ENCODE measurements around the gene ITGAD.
A peak's percentile ranks its signal among the peaks of the same experiment; 100 is the strongest.
"Not testable (repeated sequence)": the region's sequence is repeated elsewhere in the genome, so short reads cannot be mapped to it uniquely, and the experiment has no call there.

ITGAD gene

DNA sequence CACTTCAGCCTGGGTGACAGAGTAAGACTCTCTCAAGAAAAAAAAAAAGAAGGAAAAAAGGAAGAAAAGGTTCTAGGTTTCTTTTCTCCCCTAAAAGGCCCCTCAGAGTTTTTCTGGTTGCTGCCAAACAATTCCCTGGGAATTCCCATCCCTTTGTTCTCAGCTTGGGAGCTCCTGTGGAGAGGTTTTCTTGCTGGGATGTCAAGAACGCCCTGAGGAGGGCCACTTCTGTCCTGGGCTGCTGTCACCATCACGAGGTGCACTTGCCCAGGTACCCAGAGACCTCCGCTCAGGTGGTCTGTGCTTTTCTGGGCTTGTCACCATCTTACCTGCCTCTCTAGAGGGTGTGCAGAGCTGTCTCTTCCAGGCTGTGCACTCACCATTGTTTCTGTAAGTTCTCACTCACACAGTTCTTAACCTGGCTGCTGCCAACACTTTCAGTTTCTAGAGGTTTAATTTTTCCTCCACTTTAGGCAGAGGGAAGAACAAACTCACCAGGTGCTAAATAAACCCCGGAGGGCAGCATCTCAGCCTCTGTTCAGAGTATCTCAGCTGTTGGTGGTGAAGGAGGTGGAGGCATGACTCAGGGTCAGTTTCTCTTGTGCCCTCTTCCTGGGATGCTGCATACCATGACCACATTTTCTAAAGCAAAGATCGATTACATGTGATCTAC, 37.4 kb downstream of the ITGAD start:
- DNase-seq: no peak

DNA sequence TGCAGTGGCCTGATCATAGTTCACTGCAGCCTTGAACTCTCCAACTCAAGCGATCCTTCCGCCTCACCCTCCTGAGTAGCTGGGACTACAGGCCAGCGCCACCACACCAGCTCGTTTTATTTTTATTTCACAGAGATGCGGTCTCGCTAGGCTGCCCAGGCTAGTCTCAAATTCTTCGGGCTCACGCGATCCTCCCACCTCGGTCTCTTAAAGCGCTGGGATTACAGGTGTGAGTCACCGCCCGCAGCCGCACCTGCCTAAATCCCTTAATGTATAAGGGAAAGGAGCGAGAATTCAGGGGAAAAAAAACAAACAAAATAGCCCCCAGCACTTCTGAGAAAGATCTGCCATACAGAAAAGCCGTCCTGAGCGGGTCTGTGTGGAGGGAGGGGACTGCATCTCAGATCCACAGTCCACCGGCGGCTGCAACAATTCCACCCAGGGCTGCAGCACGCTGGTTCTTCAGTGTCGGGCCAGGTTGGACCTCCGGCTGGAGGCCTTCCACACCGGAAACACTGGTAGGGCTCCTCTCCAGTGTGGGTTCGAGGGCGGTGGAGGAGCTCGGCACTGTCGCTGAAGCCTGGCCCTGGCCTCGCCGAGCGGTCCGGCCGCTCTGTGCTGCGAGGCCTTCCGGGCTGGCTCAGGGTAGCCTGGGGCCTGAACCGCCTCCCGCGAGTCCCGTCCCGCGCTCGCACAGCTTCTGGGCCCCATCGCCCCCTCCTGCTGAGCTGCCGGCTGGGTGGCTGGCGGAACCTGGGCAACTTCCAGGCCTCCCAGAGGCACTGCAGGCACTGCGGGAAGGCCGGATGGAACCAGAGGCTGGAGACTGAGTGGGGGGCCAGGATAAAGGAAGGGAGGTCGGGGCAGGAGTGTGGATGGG, 42.4 kb downstream of the ITGAD start:
- DNase-seq: no peak

- no peak for DNase-seq
Observed at GRCh38 chr16:31436221-31437045, 43.3 kb downstream of the ITGAD start.

DNA sequence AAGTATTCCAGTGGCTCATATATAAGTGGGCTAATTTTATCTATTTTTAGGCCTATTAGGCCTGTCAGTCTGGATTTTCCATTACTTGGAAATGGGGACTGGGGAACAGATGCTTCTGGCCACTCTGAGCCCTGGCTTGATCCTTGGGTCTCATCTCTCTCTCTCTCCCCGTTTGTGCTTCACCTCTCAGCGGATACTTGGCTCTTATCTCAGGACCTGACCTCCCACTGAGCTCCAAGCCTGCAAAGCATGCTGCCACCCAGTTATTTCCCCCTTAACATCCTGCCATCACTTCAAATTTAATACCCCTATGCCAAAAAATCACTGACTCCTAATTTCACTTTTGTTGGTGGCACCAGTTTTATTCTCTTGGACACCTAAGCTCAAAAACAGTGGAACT, 45.3 kb downstream of the ITGAD start:
- no peak for DNase-seq

DNA sequence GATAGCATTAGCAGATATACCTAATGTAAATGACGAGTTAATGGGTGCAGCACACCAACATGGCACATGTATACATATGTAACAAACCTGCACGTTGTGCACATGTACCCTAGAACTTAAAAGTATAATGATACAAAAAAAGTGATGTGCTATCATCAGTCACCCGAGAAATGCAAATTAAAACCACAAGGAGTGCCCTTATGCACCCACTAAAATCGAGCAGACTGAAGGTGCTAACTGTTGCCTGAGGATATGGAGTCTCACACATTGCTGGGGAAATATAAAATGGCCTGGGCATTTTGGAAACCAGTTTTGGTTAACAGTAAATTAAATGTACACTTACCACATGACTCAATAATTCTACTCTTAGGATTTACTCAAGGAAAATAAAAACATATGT, 45.9 kb downstream of the ITGAD start:
- not testable (repeated sequence) for DNase-seq

DNA sequence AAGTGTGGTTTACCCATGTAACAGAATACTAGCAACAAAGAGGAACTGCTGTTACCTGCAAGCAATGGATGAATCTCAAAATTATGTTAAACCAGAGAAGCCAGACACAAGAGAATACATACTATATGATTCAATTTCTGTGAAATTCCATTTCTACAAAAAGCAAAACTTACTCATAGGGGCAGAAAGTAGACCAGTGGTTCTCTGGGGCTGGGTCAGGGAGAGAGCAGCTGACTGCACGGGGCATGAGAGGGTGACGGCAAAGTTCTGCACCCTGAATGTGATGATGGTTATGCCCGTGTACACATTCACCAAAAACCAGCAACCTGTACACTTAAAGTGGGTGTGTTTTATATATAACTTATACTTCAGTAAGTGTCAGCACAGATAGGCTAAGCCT, 46.4 kb downstream of the ITGAD start:
- no peak for DNase-seq

GRCh38 chr16:31440516-31441184, 47.5 kb downstream of the ITGAD start:
- DNase-seq: no peak

- DNase-seq: no peak
Observed at GRCh38 chr16:31441956-31442355, 48.8 kb downstream of the ITGAD start.

- DNase-seq: not testable (repeated sequence)
Observed at GRCh38 chr16:31445931-31446330, 52.8 kb downstream of the ITGAD start.

DNA sequence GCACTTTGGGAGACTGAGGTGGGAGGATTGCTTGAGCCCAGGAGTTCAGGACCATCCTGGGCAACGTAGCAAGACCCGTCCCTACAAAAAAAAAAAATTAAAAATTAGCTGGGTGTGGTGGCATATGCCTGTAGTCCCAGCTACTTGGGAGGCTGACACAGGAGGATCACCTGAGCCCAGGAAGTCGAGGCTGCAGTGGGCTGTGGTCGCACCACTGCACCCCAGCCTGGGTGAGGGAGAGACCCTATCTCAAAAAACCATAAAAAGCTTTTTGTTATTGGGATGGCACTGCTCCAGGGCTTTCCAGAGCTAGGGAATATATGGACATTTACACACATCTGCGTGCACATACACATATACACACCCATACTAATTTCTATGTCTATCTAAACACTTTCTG, 58.1 kb downstream of the ITGAD start:
- DNase-seq: no peak

DNA sequence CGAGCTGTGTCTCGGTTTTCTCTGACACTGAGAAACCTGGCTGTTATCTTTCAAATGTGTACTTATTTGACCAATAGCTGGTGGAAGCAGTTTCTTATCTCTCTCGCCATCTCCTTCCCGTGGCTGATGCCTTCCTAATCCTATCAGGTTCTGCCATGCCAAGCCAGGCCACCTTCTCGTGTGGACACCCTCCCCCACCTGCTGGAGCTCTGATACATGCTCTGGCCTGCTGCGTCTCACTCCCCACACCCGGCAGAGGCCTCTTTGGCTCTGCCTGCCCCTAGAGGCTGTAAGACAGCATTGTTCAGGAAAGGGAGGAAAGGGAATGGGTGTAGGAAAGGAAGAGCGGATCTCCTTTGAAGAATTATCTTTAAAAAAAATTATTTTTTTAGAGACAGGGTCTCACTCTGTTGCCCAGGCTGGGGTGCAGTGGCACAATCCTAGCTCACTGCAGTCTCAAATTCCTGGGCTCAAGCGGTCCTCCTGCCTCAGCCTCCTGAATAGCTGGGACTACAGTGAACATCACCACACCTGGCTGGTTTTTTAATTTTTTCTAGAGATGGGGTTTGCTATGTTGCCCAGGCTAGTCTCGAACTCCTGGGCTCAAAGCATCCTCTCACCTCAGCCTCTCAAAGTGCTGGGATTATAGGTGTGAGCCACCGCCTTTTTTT, 58.7 kb downstream of the ITGAD start:
- no peak for DNase-seq

GRCh38 chr16:31452631-31453106, 59.5 kb downstream of the ITGAD start:
- DNase-seq: no peak

DNA sequence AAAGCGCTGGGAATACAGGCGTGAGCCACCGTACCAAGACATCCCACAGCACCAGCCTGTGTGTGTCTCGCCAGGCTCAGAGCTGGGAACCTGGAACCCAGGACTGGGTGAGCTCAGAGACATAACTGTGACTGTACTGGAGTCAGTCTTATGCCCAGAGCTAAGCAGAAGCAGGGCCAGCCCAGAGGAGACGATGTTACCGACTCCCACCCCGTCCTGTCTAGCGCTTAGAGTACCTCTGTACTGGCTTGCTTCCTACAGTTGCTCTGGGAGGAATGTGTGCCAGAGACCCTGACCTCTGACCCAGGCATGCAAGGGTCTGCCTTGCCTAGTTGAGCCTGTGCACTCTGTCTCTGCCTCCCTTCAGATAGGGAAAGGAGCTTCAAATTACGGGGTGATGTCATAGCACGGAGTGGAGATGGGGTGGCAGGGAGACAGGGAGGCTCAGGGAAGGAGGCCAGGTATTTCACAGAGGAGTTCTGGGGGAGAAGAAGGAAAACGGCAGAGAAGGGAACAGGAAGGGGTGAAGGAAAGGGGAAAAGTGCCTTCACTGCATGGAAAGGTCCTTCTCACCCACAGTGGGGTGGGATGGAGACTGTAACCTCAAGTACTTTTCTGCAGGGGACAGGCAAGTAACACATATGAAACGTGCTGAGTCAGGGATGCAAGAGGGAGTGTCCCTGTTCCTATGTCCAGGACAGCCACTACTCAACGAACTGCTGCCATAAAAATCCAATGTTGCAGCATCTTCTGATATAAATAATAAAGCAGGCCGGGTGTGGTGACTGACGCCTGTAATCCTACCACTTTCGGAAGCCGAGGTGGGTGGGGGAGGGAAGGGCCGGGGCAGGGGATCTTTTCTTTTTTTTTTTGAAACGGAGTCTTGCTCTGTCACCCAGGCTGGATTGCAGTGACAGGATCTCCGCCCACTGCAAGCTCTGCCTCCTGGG, 60.4 kb downstream of the ITGAD start:
- peak in 1 of 2 donors; percentile 65 for DNase-seq

DNA sequence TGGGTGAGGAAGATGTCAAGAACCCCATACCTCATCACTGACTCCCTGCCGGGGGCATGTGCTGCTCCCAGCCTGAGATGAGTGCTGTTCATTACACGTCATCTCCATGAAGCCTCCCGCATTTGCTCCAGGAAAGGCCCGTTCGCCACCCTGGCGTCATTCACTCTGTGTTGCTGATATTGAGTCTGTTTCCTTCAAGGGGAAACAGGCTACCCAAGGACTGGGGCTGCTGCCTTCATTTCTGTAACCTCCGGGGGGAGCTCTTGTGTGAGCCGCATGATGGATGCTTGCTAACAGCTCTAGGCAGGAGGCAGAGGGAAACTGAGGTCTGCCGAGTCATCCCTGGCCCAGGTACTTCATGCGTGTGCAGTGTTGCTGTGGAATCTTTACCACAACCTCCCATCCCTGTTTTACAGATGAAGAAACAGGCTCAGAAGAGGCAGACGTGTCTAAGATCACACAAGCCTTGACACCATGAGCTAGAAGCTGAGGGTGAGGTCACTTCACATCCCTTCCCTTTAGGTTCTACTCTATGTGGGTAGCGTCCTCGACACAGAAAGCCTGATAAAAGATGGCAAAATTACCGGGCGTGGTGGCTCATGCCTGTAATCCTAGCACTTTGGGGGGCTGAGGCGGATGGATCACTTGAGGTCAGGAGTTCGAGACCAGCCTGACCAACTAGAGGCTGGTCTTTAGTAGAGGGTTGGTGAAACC, 62.6 kb downstream of the ITGAD start:
- DNase-seq: peak in 1 of 2 donors; percentile 34

DNA sequence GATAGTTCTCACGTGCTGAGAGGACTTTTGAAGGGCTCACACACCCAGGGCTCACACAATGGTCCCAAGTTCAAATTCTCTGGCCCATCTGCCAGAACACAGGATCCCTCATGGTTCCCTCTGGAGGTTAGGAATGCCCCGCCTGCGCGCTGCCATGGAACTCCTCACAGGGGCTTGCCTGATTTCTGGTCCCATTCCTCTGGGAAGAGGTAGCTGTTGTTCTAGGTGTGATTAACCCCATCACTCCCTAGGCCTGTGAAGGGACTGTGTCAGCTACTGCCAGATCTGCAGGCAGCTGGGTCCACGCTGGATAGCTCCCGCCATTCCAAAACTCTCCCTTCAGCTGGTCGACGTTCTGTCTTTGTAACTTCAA, 63.8 kb downstream of the ITGAD start:
- no peak for DNase-seq

DNA sequence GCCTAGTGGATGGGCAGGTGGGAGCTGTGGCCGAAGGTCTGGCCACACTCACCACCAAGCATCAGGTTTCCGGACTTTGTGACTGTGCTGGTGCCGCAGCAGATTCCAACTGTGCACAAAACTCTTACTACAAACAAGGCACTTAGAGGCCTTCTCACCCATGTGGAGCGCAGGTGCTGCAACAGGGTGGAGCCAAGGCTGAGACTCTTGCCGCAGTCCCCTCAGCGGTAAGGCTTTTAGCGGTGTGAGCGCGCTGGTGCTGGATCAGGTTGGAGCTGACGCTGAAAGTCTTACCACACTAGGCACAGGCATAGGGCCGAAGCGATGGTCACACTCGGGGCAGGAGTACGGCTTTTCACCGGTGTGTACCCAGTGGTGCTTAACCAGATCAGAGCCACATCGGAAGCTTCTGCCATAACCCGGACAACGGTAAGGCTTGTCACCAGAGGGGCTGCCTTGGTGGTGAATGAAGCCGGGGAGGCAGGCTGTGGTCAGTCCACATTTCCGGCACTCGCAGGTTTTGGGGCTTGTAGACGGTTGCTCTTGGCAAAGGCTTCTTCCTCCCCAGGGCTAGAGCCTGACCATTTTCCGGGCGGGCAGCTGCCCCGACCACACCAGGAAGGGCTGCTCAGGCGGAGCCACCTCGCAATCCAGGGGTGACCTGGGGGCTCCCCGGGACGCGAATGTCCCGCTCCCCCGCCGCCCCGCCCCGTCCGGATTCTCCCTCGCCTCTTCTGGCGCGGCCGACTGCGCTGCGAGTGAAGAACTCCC, 65.1 kb downstream of the ITGAD start:
- DNase-seq: peak; percentile 57 to 65

DNA sequence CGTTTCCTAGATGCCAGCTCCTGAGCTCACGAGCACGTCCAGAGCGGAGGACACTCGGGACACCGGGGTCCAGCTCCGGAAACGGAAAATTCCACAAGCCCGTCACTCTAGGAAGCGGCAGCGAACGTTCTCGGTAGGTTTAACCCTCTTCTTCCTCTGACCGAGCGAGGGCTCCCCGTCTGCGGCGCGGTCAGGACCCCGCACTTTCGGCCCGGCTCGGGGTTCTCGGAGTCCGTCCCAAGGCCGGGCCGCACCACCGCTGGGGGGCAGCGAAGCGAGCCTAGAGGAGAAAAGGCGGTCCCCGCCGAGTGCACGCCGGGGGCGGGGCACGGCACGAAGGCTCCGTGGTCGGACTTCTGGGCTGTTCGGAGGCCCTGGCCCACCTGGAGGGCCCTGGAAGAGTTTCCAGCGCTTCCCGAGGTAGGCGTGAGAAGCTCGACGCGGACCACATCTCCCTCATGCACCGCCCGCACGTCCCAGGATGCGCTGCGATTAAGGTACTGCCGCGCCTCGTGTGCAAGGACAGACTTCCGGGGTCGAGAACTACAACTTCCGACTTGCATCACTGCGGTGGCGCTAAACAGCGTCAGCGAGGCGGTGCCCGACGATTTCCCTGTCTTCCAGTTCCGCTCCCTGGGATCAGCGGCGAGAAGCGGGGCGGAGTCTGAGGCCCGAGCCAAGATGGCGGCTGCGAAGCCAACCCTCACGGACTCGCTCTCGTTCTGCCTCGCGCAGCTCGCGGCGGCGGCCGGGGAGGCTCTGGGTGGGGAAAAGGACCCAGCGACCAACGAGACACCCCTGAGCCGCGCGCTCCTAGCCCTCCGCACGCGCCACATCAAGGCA, 65.9 kb downstream of the ITGAD start, which contains the start of gene ARMC5:
Gene ARMC5, plus strand, starts transcription at position 658 of the 843 bp plus-strand sequence. Its CDS starts 24 bp downstream, at position 682.
- peak; percentile 97 to 98 for DNase-seq

All from CD4-positive, alpha-beta T cell treated with Interleukin-1 beta for 1 hour (primary cell).